HG03432 (cell line): ENCODE results near the gene HSD11B1.

ENCODE experiments used
- ATAC-seq: cut with Tn5 transposase; IDR thresholded peaks from one replicate; pipeline ENCODE4 v1.9.1; 2021; ENCODE audit warnings: mild to moderate bottlenecking, moderate library complexity; ENCODE audit not compliant: unreplicated experiment

The HSD11B1 gene

DNA sequence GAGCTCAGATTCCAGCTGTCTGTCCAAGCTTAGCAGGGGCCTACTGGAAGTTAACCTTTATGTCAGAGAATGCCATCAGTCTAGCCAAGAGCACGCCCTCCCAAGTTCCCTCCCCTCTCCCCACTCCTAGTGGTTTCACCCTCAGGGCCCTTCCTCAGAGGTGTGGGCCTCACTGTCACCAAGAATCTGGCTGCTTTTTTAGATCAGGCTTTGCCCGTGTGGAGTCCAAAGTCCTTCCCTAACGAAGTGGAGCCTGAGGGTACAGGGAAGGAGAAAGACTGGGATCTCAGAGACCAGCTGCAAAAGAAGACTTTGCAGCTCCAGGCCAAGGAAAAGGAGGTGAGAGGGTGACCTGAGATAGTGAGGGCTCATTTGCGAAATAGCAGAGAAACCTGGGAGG is 75.6 kb downstream of the HSD11B1 start:
- ATAC-seq = no peak

- no peak for ATAC-seq
Measured at GRCh38 chr1:209783386-209783785, 78.7 kb downstream of the HSD11B1 start.
